Germinal center (tissue), 1 donor: ENCODE data around the gene NXPH1.

Experiments
- DNase-seq: peaks from one replicate; pipeline ENCODE4 v3.0.0; 2012; ENCODE audit warnings: mixed read lengths, low spot score

Gene NXPH1

GRCh38 chr7:8507566-8507965 is 74.2 kb downstream of the NXPH1 start:
- DNase-seq, result no peak

GRCh38 chr7:8509621-8510020 is 76.2 kb downstream of the NXPH1 start:
- no peak for DNase-seq

- DNase-seq, result no peak
Measured at GRCh38 chr7:8511855-8512254, 78.4 kb downstream of the NXPH1 start.

- DNase-seq, result no peak
Measured at GRCh38 chr7:8514781-8515519, 81.5 kb downstream of the NXPH1 start.

- no peak for DNase-seq
Measured at GRCh38 chr7:8515640-8516185, 82.3 kb downstream of the NXPH1 start.

- no peak for DNase-seq
Measured at GRCh38 chr7:8516976-8517375, 83.6 kb downstream of the NXPH1 start.

GRCh38 chr7:8528311-8528710 is 94.9 kb downstream of the NXPH1 start:
- no peak for DNase-seq

GRCh38 chr7:8531991-8532515 is 98.6 kb downstream of the NXPH1 start:
- no peak for DNase-seq

GRCh38 chr7:8536431-8536830 is 103.0 kb downstream of the NXPH1 start:
- DNase-seq, result peak; percentile 13

- no peak for DNase-seq
Measured at GRCh38 chr7:8549046-8549445, 115.6 kb downstream of the NXPH1 start.

- DNase-seq, result no peak
Measured at GRCh38 chr7:8560501-8560900, 127.1 kb downstream of the NXPH1 start.

- no peak for DNase-seq
Measured at GRCh38 chr7:8561449-8561848, 128.0 kb downstream of the NXPH1 start.

GRCh38 chr7:8564281-8564680 is 130.9 kb downstream of the NXPH1 start:
- no peak for DNase-seq

GRCh38 chr7:8566016-8566415 is 132.6 kb downstream of the NXPH1 start:
- no peak for DNase-seq

GRCh38 chr7:8567626-8568025 is 134.2 kb downstream of the NXPH1 start:
- DNase-seq, result no peak

- no peak for DNase-seq
Measured at GRCh38 chr7:8579661-8580194, 146.3 kb downstream of the NXPH1 start.

- DNase-seq, result no peak
Measured at GRCh38 chr7:8581842-8582241, 148.4 kb downstream of the NXPH1 start.

- DNase-seq, result no peak
Measured at GRCh38 chr7:8582728-8583127, 149.3 kb downstream of the NXPH1 start.

- no peak for DNase-seq
Measured at GRCh38 chr7:8585591-8585990, 152.2 kb downstream of the NXPH1 start.

- DNase-seq, result no peak
Measured at GRCh38 chr7:8590225-8590624, 156.8 kb downstream of the NXPH1 start.

- no peak for DNase-seq
Measured at GRCh38 chr7:8590791-8591190, 157.4 kb downstream of the NXPH1 start.

GRCh38 chr7:8591289-8591688 is 157.9 kb downstream of the NXPH1 start:
- no peak for DNase-seq

GRCh38 chr7:8592167-8592566 is 158.8 kb downstream of the NXPH1 start:
- DNase-seq, result no peak

GRCh38 chr7:8594115-8594514 is 160.7 kb downstream of the NXPH1 start:
- no peak for DNase-seq
